B cell (primary cell): ENCODE data around the gene KRTAP11-1.

Experiments
- CTCF ChIP-seq: fragments of 200-600 bp; IDR thresholded peaks from one replicate; pipeline ENCODE4 v1.8.0; 2022; ENCODE audit warnings: antibody characterized with exemption, mild to moderate bottlenecking
- EZH2 ChIP-seq: IDR thresholded peaks from 2 replicates; pipeline ENCODE4 v1.6.1; 2012; ENCODE audit warnings: borderline replicate concordance, low read depth, mild to moderate bottlenecking, moderate library complexity, low read length; ENCODE audit not compliant: insufficient read depth, poor library complexity, severe bottlenecking

GRCh38 chr21:30900881-30901280 is 19.5 kb upstream of the KRTAP11-1 start:
- no peak for TF ChIP-seq CTCF
- TF ChIP-seq EZH2, result no peak
